PC-3 (cell line): ENCODE measurements around the gene OTOA.
"Not testable (repeated sequence)": the region's sequence is repeated elsewhere in the genome, so short reads cannot be mapped to it uniquely, and the experiment has no call there.

Experiments
- EZH2phosphoT487 ChIP-seq: fragments of 300-600 bp; sonication (generic); IDR thresholded peaks from 2 replicates; pipeline ENCODE4 v1.6.1; 2018; ENCODE audit warnings: mild to moderate bottlenecking, antibody characterized with exemption, low read length, borderline replicate concordance
- TF ChIP-seq, protein P1 (sequence below): fragments of 300-600 bp; sonication (generic); conservative IDR thresholded peaks from 2 replicates; pipeline ENCODE4 v1.5.1; 2017; ENCODE audit warnings: antibody characterized with exemption, low read depth, mild to moderate bottlenecking, low read length

DNA sequence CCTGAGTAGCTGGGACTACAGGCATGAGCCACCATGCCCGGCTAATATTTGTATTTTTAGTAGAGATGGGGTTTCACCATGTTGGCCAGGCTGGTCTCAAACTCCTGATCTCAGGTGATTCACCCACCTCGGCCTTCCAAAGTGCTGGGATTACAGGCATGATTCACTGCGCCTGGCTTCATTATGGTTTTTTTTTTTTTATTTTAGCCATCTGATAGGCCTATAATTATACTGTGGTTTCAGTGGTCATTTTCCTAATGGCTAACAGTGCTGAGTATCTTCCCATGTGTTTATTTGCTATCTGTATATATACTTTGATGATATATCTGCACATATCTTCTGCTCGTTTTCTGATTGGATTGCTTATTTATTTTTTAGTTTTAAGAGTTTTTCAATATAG, 10.7 kb downstream of the OTOA start:
- TF ChIP-seq, protein P1, sequence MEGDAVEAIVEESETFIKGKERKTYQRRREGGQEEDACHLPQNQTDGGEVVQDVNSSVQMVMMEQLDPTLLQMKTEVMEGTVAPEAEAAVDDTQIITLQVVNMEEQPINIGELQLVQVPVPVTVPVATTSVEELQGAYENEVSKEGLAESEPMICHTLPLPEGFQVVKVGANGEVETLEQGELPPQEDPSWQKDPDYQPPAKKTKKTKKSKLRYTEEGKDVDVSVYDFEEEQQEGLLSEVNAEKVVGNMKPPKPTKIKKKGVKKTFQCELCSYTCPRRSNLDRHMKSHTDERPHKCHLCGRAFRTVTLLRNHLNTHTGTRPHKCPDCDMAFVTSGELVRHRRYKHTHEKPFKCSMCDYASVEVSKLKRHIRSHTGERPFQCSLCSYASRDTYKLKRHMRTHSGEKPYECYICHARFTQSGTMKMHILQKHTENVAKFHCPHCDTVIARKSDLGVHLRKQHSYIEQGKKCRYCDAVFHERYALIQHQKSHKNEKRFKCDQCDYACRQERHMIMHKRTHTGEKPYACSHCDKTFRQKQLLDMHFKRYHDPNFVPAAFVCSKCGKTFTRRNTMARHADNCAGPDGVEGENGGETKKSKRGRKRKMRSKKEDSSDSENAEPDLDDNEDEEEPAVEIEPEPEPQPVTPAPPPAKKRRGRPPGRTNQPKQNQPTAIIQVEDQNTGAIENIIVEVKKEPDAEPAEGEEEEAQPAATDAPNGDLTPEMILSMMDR = not testable (repeated sequence)
- not testable (repeated sequence) for TF ChIP-seq EZH2phosphoT487
